ENCODE measurements around the gene DCXR. TPM values are rescaled to one million over a fixed set of nuclear protein-coding genes. Genes with fewer than 3 reads are reported as not detected.

The DCXR gene
- total and polyA plus RNA-seq, 2 of the 13 experiments (the other 11 are each of a cell fraction or from before 2014, with no cell fraction given), result 287 to 311 TPM

DNA sequence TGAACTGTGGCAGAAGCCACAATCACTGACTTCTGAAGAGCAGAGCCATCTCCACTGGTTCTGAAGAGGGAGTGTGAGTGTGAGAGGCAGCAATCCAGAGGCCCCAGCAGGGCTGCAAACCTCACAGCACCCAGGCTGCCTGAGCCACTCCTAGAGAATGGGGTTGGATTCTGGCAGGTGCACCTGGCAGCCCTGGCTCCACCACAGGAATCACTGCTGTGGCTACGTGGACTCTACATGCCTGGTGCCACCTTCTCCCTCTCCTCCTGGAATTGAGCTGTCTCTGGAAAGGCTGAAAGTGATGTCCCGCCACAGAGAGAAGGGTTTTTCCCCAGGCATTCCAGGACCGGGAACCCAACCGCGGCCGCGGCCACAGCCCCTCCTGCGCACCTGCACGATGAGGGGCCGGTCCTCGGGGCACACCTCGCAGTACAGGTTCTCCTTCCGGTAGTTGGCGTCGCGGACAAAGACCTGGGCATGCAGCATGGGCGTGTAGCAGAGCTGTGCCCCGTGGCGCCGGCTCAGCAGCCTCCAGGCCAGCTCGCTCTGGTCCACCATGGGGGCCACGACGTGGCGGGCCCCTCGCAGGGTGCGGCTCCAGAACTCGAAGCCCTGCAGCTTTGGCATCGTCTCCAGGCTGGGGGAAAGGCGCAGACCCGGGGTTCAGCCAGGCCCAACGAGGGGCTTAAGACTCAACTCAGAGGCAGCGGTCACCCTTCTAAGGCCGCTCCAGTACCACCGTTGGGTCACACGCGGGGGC is 27.1 kb upstream of the DCXR start (continued):
- TF ChIP-seq RBM39 (IDR thresholded peaks at IDR 0.05; ENCODE audit: low read depth, low read length, poor library complexity, severe bottlenecking) (peak; percentile 18), ZC3H4 (CRISPR knock-in tag; IDR thresholded peaks at IDR 0.05; ENCODE audit: borderline replicate concordance) (no peak), IRF2 (CRISPR knock-in tag; IDR thresholded peaks at IDR 0.05) (no peak), FIP1L1 (IDR thresholded peaks at IDR 0.05; ENCODE audit: borderline replicate concordance, insufficient read depth, low read depth, low read length) (no peak), EZH2 (conservative IDR thresholded peaks at IDR 0.05; ENCODE audit: low read depth, low read length) (no peak), NFATC3 (CRISPR knock-in tag; IDR thresholded peaks at IDR 0.05) (no peak), AGO2 (optimal IDR thresholded peaks at IDR 0.05; ENCODE audit: low read depth, low read length) (peak; percentile 95), IKZF4 (CRISPR knock-in tag; IDR thresholded peaks at IDR 0.05; ENCODE audit: borderline replicate concordance, low read depth, not compliant biosample characterization) (no peak), ADNP (CRISPR knock-in tag; IDR thresholded peaks at IDR 0.05) (no peak), ZSCAN31 (CRISPR knock-in tag; IDR thresholded peaks at IDR 0.05; ENCODE audit: low read depth) (peak; percentile 74; the same call in 1 of the 2 replicates), ZNF615 (CRISPR knock-in tag; IDR thresholded peaks at IDR 0.05; ENCODE audit: borderline replicate concordance) (no peak), U2AF1 (optimal IDR thresholded peaks at IDR 0.05; ENCODE audit: low read depth, low read length) (no peak), JUNB (CRISPR knock-in tag; IDR thresholded peaks at IDR 0.05; ENCODE audit: borderline replicate concordance) (no peak), ZBTB10 (CRISPR knock-in tag; IDR thresholded peaks at IDR 0.05; ENCODE audit: borderline replicate concordance) (no peak), CHCHD3 (CRISPR knock-in tag; IDR thresholded peaks at IDR 0.05) (0 out of 2 replicates have a peak, but pooled peaks have one; percentile 85), ZNF18 (CRISPR knock-in tag; IDR thresholded peaks at IDR 0.05; ENCODE audit: insufficient replicate concordance) (no peak), ZNF367 (CRISPR knock-in tag; IDR thresholded peaks at IDR 0.05; ENCODE audit: borderline replicate concordance) (no peak), HMGXB4 (CRISPR knock-in tag; IDR thresholded peaks at IDR 0.05; ENCODE audit: borderline replicate concordance in 1 of 2, low read depth in 1 of 2) (peak in 1 of 2 experiments; percentile 48; a peak in 1 of 4 replicates), HDAC2 (CRISPR knock-in tag; IDR thresholded peaks at IDR 0.05) (no peak; the same call in 1 of the 2 replicates), ZNF724P (CRISPR knock-in tag; IDR thresholded peaks at IDR 0.05; ENCODE audit: borderline replicate concordance) (no peak)
- TF ChIP-seq, protein P1, sequence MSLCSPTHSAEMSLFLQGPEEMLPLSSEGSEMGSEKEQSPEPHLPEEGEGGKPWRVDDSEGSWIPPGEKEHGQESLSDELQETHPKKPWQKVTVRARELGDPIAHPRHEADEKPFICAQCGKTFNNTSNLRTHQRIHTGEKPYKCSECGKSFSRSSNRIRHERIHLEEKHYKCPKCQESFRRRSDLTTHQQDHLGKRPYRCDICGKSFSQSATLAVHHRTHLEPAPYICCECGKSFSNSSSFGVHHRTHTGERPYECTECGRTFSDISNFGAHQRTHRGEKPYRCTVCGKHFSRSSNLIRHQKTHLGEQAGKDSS (CRISPR knock-in tag; IDR thresholded peaks at IDR 0.05; ENCODE audit: borderline replicate concordance, low read depth), result 0 out of 2 replicates have a peak, but pooled peaks have one; percentile 19
